GM18502 (cell line): Measurements from ENCODE around the gene SLC26A1.

Source experiments
- ATAC-seq: cut with Tn5 transposase; IDR thresholded peaks from one replicate; pipeline ENCODE4 v1.9.1; 2021; ENCODE audit warnings: mild to moderate bottlenecking; ENCODE audit not compliant: unreplicated experiment, poor library complexity

Gene SLC26A1

GRCh38 chr4:1015179-1015578, 22.0 kb upstream of the SLC26A1 start:
- ATAC-seq, result no peak

- no peak for ATAC-seq
These were observed 21.3 kb upstream of the SLC26A1 start for GRCh38 chr4:1014291-1015167.

- ATAC-seq, result no peak
These were observed 20.2 kb upstream of the SLC26A1 start for GRCh38 chr4:1013225-1014073.

- no peak for ATAC-seq
These were observed 19.0 kb upstream of the SLC26A1 start for GRCh38 chr4:1012034-1012739.

- peak; percentile 4 for ATAC-seq
These were observed 18.4 kb upstream of the SLC26A1 start for GRCh38 chr4:1011666-1012033.

- peak; percentile 41 for ATAC-seq
These were observed 17.9 kb upstream of the SLC26A1 start, which contains the start of gene FGFRL1 for GRCh38 chr4:1011022-1011665. TSS of gene FGFRL1 (plus strand) at chr4:1011626. CDS start at chr4:1012486, 860 bp downstream.

GRCh38 chr4:1010395-1011021, 17.3 kb upstream of the SLC26A1 start:
- ATAC-seq, result no peak

GRCh38 chr4:1009542-1010394, 16.6 kb upstream of the SLC26A1 start:
- ATAC-seq, result no peak

- ATAC-seq, result no peak
These were observed 15.8 kb upstream of the SLC26A1 start for GRCh38 chr4:1008840-1009541.

- no peak for ATAC-seq
These were observed 13.7 kb upstream of the SLC26A1 start for GRCh38 chr4:1006856-1007255.

- no peak for ATAC-seq
These were observed 11.6 kb upstream of the SLC26A1 start for GRCh38 chr4:1004557-1005485.

- no peak for ATAC-seq
These were observed 10.8 kb upstream of the SLC26A1 start for GRCh38 chr4:1004071-1004418.

- no peak for ATAC-seq
These were observed 10.3 kb upstream of the SLC26A1 start for GRCh38 chr4:1003271-1004070.

GRCh38 chr4:1002631-1003251, 9.5 kb upstream of the SLC26A1 start:
- ATAC-seq, result no peak

GRCh38 chr4:1002131-1002630, 9.0 kb upstream of the SLC26A1 start:
- no peak for ATAC-seq
